Stimulated activated CD4-positive, alpha-beta T cell treated with anti-CD3 and anti-CD28 coated beads, TNF-alpha, amount 100 ng/mL, for 48 hours (primary cell): ENCODE data around the gene AGMAT.
A peak's percentile ranks its signal among the peaks of the same experiment; 100 is the strongest.

Source experiments
- DNase-seq, 3 donors: peaks; one replicate each; pipeline ENCODE4 v3.0.0-alpha.2; 2020; ENCODE audit warnings: low read depth in 3 of 3

Gene AGMAT

GRCh38 chr1:15584489-15585363, at the start of gene AGMAT:
Gene AGMAT (minus strand): TSS chr1:15585051. CDS start chr1:15584967, 84 bp downstream.
- DNase-seq = peak; percentile 44 to 61 (median 46)

- DNase-seq = no peak
Observed at GRCh38 chr1:15633756-15634420, 49.0 kb upstream of the AGMAT start.

DNA sequence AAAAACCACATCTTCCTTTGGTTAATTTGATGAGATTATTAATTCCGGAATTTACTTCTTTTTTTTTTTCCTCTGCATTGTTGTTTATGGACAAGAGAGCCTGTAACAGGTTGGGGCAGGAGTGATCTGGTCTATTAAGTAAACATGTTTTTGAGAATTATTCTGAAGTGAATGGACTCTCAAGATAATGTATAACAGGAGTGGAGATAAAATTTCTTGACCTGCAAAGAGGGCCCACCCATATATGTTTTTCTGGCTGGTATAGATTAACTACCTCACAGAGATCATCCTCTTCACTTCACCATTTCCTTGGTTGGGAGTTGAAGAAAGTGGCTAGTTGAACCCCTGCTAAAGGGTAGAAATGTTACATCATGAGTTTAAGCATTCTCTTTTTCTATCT, 43.2 kb upstream of the AGMAT start:
- DNase-seq = no peak

- DNase-seq = no peak
Observed at GRCh38 chr1:15627343-15627988, 42.6 kb upstream of the AGMAT start.

GRCh38 chr1:15626269-15626950, 41.6 kb upstream of the AGMAT start:
- DNase-seq = no peak

DNA sequence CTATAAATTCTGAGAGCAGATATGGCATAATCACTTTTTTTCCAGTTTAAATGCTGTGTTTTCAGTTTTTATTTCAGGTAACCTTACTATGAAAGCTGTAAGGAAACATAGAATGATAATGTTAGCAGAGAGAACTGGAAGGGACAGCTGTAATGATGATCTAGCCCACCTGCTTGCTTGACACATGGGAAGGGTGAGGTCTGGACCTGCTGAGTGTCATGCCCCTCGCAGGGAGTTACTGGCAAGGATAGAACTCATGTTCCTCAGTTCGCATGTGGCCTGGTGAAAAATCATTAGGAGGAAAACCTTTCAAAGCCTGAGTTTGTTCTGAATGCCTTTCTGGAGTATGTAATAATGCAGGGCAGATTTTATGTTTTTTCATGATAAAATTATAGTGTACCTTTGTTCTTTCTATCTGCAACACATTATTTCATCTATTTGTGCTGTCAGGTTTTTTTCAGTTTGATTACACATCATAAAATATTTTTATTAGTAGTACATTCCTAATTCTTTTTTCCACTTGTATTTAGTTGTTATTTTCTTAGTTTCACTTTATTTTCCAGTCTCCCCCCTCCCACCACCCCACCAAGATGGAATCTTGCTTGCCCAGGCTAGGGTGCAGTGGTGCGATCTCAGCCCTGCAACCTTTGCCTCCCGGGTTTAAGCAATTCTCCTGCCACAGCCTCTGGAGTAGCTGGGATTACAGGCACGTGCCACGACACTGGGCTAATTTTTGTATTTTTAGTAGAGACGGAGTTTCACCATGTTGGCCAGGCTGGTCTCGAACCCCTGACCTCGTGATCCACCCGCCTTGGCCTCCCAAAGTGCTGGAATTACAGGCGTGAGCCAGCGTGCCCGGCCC, 40.4 kb upstream of the AGMAT start:
- DNase-seq = no peak

DNA sequence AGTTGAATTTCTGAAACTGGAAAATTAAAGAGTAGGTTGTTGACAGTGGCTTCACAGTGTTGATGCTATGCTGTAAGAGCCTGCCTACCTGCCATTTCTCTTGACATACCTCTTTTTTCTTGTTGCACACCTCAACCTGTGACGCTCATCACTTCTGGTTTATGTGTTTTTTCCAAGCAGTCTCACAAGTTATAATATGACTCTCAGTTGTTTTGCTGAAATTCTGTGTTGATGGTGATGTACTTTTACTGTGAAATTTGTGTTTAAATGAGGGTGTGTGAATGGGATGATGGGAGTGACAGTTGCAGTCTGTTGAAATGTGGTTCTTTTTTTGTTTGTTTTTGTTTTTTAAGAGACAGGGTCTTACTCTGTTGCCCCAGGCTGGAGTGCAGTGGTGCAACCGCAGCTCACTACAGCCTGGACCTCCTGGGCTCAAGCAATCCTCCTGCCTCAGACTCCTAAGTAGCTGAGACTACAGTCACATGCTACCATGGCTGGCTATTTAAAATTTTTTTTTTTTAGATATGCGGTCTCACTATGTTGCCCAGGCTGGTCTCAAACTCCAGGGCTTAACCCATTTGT, 39.4 kb upstream of the AGMAT start:
- no peak for DNase-seq

- no peak for DNase-seq
Observed at GRCh38 chr1:15623435-15623834, 38.6 kb upstream of the AGMAT start.

- no peak for DNase-seq
Observed at GRCh38 chr1:15622712-15623373, 38.0 kb upstream of the AGMAT start.

DNA sequence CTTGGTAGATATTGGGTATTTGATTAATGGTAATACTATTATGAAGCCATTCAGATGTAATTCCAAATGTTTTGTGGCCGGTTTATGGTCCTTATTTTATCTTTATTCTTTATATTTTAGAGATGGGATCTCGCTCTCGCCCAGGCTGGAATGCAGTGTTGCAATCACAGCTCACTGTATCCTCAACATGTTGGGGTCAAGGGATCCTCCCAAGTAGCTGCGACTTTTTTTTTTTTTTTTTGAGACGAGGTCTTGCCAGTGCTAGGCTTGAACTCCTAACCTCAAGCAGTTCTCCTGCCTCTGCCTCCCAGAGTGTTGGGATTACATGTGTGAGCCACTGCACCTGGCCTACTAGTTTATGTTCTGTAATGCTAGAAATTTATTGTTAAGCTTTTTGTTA, 37.1 kb upstream of the AGMAT start:
- no peak for DNase-seq

- no peak for DNase-seq
Observed at GRCh38 chr1:15620902-15621682, 36.2 kb upstream of the AGMAT start.

DNA sequence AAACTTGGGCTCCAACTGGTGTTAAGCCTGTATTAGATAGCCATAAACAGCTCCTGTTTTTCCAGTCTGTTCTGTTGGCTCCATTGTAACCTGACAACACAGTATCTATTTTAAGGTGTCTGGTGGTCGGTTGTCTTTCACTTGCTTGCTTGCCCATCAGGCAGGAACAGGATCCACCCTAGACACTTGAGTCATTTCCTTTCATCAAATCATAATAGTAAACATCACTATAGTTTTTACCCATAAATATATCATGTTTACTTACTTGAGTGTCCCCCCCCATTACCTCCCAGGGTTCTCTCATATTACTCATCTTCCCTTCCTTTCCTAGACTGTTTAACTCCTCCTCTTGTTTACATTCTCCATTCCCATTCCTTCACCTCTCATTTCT, 35.3 kb upstream of the AGMAT start:
- no peak for DNase-seq

DNA sequence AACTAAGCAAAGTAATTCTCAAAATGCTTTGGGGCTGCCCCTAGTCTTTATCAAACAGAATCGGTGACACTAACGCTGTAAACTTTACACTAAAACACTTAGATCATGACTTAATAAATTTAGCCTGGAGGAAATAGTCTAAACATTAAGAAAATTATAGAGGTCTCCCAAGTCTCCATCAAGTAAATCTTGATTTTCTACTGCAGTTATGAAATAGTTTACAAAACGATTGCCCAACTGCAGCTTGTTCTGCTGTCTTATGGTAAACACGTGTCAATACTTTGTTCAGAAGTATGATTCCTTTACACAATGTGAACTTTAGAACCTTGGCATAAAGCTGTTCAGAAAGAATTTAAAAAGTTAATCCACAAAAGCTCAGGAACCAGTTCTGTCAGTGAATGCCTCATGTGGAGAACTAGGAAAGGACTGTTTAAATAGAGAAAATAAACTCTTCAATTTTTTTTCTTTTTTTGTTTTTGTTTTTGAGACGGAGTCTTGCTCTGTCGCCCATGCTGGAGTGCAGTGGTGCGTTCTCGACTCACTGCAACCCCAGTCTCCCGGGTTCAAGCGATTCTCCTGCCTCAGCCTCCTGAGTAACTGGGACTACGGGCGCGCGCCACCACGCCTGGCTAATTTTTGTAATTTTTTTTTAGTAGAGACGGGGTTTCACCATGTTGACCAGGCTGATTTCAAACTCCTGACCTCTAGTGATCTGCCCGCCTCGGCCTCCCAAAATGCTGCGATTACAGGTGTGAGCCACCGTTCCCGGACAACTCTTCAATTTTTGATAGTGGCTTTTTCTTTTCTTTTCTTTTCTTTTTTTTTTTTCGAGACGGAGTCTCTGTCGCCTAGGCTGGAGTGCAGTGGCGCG, 34.0 kb upstream of the AGMAT start:
- no peak for DNase-seq

DNA sequence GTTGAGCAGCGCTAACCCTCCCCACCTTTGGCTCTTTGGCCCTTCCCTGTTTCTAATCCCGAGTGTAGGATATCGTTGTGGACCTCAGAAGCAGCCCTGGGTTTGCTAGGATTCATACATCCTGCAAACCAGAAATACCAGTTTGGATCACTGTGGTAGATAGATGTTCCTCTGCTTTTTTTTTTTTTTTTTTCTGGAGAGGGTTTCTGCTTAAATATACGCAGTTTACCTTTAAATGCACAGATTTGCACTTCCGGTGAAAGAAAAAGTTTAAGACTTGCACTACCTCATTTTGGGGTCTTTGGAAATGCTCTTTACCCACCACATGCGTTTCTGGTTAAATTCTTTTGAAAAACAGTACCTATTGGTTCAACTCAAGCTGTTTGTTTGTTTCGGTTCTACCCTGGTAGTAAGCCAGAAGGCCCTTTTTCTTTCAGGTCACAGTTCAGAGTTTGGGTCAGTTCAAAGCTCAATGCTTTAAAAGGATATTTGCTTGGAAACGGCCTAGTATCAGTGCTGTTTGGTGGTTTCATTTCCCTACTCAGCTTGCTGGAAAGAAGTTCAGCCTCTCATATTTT, 33.3 kb upstream of the AGMAT start:
- DNase-seq = no peak

DNA sequence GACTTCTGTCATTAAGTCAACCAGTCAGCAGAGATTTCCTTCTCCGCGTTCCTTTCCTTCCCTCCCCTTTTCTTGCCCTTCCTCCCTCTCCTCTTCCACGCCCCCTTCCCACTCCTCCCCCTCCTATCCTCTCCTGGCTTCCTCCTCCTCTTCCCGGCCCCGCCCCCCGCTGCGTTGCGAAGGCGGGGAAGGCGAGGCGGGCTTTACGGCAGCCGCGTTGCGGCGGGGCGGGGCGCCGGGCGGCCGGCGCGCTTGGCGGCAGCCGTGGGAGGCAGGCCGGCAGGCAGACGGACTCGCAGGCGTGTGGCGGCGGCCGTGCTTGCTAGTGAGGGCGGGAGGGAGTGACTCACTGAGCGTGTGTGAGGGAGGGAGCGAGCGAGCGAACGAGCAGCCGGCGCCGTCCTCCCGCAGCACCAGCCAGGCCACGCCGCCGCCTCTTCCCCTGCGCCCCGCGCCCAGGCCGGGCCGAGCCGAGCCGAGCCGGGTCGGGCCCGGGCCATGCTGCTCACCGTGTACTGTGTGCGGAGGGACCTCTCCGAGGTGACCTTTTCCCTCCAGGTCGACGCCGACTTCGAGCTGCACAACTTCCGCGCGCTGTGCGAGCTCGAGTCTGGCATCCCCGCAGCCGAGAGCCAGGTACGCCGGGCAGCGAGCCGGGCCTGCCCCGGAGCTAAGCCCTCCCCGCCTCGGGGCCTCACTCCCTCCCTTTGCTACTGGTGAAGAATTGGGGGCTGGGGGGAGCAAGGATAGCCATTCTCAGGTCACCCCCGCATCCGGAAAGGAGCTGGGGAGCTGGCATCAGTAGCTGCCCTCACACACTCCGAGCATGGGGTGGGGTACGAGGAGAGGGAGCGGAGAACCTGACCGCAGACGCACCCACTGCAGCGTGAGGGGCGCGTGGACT, 32.6 kb upstream of the AGMAT start, which contains the start of gene DDI2:
TSS of gene DDI2 (plus strand) at position 286 of the 904 bp plus-strand sequence. CDS start at position 499, 213 bp downstream.
- peak; percentile 87 to 92 (median 91) for DNase-seq

DNA sequence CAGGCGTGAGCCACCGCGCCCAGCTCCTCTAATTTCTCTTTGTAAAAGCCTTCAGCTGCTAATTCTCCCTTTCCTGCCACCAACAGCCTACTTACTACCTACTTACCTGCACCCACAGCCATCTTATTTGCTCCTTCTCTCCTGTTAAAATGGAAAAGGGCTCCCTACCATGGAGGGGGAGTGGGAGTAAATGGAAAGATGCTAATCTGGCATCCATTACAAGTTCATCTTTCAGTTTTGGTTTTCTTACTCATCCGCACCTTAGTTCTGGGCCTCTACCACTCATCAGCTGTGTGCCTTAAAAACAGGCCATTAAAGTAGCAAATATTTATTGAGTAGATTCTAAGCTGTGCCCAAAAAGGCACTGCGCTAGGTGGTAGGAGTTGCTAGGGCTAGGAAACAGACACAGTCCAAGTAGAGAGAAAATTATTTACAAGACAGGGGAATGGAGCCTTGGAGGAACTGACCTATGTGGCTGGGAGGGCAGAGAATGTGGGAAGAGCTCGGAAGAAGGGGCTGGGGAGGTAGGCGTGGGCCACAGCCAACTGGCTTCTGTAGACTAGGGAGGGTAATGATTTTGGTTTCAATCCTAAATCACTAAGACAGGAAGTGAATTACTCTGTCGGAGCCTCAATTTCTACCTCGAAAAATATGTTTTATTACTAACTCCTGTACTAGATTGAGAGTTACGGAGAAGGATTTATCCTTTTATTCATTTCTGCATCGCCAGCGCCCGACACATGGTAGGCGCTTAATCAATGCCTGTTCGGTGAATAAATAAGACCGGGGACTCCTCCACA, 31.7 kb upstream of the AGMAT start:
- DNase-seq = no peak
